Colonic mucosa (tissue), 4 donors: ENCODE data around the gene GABRG3. TPM values are rescaled to one million over a fixed set of nuclear protein-coding genes. Genes with fewer than 3 reads are reported as not detected.

ENCODE experiments used
- DNase-seq: peaks from one replicate; pipeline ENCODE4 v3.0.0-alpha.2; 2020
- H3K27ac ChIP-seq: fragments of 200-600 bp; one replicate; pipeline ENCODE4 v1.8.0; 2021
- H3K27me3 ChIP-seq: fragments of 200-600 bp; one replicate; pipeline ENCODE4 v1.8.0; 2021
- H3K36me3 ChIP-seq: fragments of 200-600 bp; one replicate; pipeline ENCODE4 v1.8.0; 2021
- H3K4me1 ChIP-seq: fragments of 200-600 bp; one replicate; pipeline ENCODE4 v1.8.0; 2021; ENCODE audit warnings: mild to moderate bottlenecking
- H3K4me3 ChIP-seq: fragments of 200-600 bp; one replicate; pipeline ENCODE4 v1.8.0; 2021
- H3K9ac ChIP-seq, 2 donors: one replicate each; pipeline ENCODE4 v1.7.0; 2013; ENCODE audit warnings: control low read depth in 2 of 2, low read depth in 2 of 2, low read length in 2 of 2
- H3K9me3 ChIP-seq: fragments of 200-600 bp; one replicate; pipeline ENCODE4 v1.8.0; 2021
- intact Hi-C: fragments of 100-400 bp; cut with DNase I; formaldehyde crosslinking; loops from one replicate; pipeline ENCODE4 v1.14.1; 2022
- total RNA-seq, 2 donors: library from RNA; stranded (reverse); fragmentation: NEBNext Ultra II Directional in 1 of 2; extraction: Animal tissue kit (Norgen Biotek cat#: 25700) in 1 of 2; gene quantifications; one replicate each; pipeline ENCODE4 v1.2.1, GENCODE V29; 2021
- TF ChIP-seq, protein P1 (sequence below): fragments of 200-600 bp; IDR thresholded peaks from one replicate; pipeline ENCODE4 v1.8.0; 2022; ENCODE audit warnings: antibody characterized with exemption, mild to moderate bottlenecking
- donor health status: healthy.
- donor health status: DM: no; HTN: no; CAD: no.
- donor health status: DM: no; HTN: no; CAD: no.

GABRG3 gene
- total RNA-seq, 2 donors from 2014 or later: not detected

DNA sequence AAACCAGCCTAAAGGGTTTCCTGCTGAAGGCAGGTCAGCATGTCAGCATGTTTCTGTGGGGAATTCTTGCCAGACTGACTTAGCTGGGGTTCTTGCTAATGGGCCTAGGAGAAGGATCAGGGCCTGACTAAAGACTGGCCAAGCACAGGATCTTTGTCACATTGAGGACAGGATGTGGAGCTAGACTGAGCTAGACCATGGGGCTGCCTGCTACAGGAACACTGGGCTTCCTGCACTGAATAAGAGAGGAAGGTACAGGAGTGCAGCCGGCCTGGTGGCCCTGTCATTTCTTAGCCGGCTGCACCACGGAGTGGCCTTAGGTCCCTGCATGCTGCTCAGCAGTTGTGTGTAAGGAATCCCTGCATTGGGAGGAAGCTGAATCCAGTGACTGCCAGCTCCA lies 68.2 kb downstream of the GABRG3 start:
- Histone ChIP-seq H3K36me3 (no peaks in the 10 kb centered on the region), H3K4me1 (no peaks in the 10 kb centered on the region), H3K9me3 (no peaks in the 10 kb centered on the region), H3K4me3 (no peak overlapping the region), H3K9ac (no peak overlapping the region), H3K27ac (no peak overlapping the region), H3K27me3 (no peaks in the 10 kb centered on the region)
- DNase-seq: no peak
- intact Hi-C loops: no loop called here
- TF ChIP-seq, protein P1, sequence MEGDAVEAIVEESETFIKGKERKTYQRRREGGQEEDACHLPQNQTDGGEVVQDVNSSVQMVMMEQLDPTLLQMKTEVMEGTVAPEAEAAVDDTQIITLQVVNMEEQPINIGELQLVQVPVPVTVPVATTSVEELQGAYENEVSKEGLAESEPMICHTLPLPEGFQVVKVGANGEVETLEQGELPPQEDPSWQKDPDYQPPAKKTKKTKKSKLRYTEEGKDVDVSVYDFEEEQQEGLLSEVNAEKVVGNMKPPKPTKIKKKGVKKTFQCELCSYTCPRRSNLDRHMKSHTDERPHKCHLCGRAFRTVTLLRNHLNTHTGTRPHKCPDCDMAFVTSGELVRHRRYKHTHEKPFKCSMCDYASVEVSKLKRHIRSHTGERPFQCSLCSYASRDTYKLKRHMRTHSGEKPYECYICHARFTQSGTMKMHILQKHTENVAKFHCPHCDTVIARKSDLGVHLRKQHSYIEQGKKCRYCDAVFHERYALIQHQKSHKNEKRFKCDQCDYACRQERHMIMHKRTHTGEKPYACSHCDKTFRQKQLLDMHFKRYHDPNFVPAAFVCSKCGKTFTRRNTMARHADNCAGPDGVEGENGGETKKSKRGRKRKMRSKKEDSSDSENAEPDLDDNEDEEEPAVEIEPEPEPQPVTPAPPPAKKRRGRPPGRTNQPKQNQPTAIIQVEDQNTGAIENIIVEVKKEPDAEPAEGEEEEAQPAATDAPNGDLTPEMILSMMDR: no peak

DNA sequence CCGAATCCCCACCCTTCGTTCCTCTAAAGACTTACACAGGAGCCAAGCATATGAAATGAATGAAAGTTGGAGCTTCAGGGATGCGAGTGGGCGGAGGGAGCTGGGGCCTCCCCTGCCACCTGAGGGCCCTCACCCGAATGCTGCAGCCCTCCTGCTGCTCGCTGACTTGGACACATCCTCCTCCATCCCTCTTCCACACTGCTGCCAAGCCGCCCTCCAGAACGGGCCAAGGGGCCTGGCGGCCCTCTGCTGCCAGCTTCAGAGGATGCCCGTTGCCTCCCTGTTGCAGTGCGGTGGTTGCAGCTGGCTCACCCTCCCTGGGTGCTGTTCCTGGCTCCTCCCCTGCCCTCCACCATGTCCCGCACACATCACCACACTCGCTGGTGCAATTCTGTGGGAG lies 71.2 kb downstream of the GABRG3 start:
- Histone ChIP-seq H3K4me1 (no peaks in the 10 kb centered on the region), H3K9me3 (no peaks in the 10 kb centered on the region), H3K27ac (no peak overlapping the region), H3K36me3 (no peaks in the 10 kb centered on the region), H3K9ac (no peak overlapping the region), H3K4me3 (no peak overlapping the region), H3K27me3 (no peaks in the 10 kb centered on the region)
- TF ChIP-seq, protein P1: no peak
- no peak for DNase-seq
- intact Hi-C loops: no loop called here

DNA sequence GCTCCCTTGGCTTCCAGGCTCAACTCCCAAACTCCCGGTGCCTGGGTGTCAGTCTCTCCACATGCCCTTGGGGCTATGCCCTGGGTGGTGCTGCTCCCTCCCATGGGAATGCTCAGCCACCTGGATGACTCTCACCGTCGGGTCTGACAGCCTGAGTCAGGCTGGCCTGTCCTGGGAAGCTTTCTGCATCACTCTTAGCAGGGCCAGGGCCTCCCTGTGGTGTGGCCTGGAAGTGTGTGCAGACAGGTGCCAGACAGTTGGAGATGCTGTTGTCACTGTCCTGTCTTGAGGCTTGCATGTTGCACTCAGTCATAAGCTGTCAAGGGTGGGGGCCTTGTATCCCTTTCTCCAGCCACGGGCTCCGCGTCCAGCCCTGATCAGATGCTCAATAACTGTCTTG lies 71.7 kb downstream of the GABRG3 start:
- no peak for DNase-seq
- intact Hi-C loops: no loop called here
- Histone ChIP-seq H3K9me3 (no peaks in the 10 kb centered on the region), H3K27ac (no peak overlapping the region), H3K27me3 (no peaks in the 10 kb centered on the region), H3K4me3 (no peak overlapping the region), H3K36me3 (no peaks in the 10 kb centered on the region), H3K9ac (no peak overlapping the region), H3K4me1 (no peaks in the 10 kb centered on the region)
- TF ChIP-seq, protein P1: no peak

DNA sequence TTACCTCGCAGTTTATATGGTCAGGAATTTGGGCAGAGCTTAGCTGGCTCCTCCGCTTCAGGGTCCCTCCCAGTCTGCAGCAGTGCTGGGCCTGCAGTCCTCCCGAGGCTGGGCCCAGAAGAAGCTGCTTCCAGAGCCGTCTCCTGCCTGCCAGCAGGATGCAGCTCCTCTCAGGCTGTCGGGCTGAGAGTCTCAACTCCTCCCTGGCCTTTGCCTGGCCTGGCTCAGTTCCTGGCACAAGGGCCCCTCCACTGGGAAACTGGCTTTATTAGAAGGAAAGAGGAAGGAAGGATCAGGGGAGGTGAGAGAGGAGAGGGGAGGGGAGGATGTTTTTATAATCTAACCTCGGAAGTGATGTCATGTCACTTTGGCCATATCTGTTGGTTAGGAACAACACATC lies 72.8 kb downstream of the GABRG3 start:
- no peak for DNase-seq
- H3K27ac ChIP-seq: no peak overlapping the region
- H3K27me3 ChIP-seq: no peaks in the 10 kb centered on the region
- no peaks in the 10 kb centered on the region for H3K36me3 ChIP-seq
- TF ChIP-seq, protein P1: no peak
- H3K9ac ChIP-seq: no peak overlapping the region
- no peak overlapping the region for H3K4me3 ChIP-seq
- H3K4me1 ChIP-seq: no peaks in the 10 kb centered on the region
- H3K9me3 ChIP-seq: no peaks in the 10 kb centered on the region
- intact Hi-C loops: no loop called here

DNA sequence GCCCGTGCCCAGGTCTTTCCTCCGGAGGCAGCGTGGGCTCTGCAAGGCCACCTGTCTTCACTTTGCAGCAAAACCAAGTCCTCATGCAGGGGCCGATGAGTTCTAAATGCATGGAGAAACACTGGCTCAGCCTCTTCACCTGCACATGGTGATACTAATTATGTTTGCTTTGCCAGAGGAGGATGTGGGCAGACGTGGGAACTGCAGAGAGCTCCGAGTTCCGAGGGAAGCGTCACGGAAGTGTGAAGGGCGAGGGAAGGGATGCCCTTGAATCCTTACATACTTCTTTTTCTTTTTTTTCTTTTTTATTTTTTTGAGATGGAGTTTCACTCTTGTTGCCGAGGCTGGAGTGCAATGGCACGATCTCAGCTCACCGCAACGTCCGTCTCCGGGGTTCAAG lies 74.8 kb downstream of the GABRG3 start:
- Histone ChIP-seq H3K27ac (no peak overlapping the region), H3K4me1 (no peaks in the 10 kb centered on the region), H3K9me3 (no peaks in the 10 kb centered on the region), H3K27me3 (no peaks in the 10 kb centered on the region), H3K4me3 (no peak overlapping the region), H3K9ac (no peak overlapping the region), H3K36me3 (no peaks in the 10 kb centered on the region)
- TF ChIP-seq, protein P1: no peak
- no peak for DNase-seq
- intact Hi-C loops: no loop called here

DNA sequence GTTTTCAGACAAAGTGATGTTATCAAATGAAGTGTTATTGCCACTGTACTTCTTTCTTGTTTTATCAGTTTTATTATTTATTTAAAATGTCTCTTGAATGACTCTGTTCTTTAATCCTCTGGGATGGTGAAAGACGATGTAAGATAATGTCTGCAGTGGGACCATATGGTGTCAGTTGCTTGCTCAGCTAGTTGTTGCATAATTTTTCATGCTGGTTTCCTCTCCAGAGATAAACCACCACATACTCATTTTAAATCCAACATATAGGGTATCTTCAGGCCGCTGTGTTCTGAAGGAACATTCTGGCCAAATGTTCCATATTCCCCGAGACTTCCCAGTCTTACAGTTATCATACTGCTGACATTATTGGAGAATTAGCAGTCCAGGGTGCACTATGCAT lies 75.9 kb downstream of the GABRG3 start:
- no peak overlapping the region for H3K4me3 ChIP-seq
- intact Hi-C loops: no loop called here
- H3K27ac ChIP-seq: no peak overlapping the region
- no peak overlapping the region for H3K9ac ChIP-seq
- no peaks in the 10 kb centered on the region for H3K4me1 ChIP-seq
- TF ChIP-seq, protein P1: no peak
- no peaks in the 10 kb centered on the region for H3K27me3 ChIP-seq
- no peaks in the 10 kb centered on the region for H3K9me3 ChIP-seq
- no peak for DNase-seq
- no peaks in the 10 kb centered on the region for H3K36me3 ChIP-seq
